CD14-positive monocyte (primary cell): ENCODE results near the gene ZNF524. TPM values are rescaled to one million over a fixed set of nuclear protein-coding genes. Genes with fewer than 3 reads are reported as not detected.
A peak's percentile ranks its signal among the peaks of the same experiment; 100 is the strongest.

Source experiments
- DNase-seq, 3 donors: peaks; one replicate each; pipeline ENCODE4 v3.0.0-alpha.2; 2011 to 2022
- H2AFZ ChIP-seq: 2 replicates; pipeline ENCODE4 v1.6.0; 2012; ENCODE audit warnings: mild to moderate bottlenecking, low read depth, low read length, inconsistent platforms; ENCODE audit not compliant: insufficient read depth, poor library complexity, severe bottlenecking
- H3K27ac ChIP-seq, 2 donors: 1 replicate in 1 of 2; 2 replicates in 1 of 2; pipeline ENCODE4 v1.5.1; 2012 to 2013; ENCODE audit warnings: low read length in 2 of 2, control low read depth in 1 of 2, inconsistent platforms in 1 of 2, low read depth in 1 of 2, mild to moderate bottlenecking in 1 of 2
- H3K27me3 ChIP-seq, 2 donors: one replicate each; pipeline versions ENCODE4 v1.6.0 to v1.6.1; 2011 to 2013; ENCODE audit warnings: low read length in 2 of 2; ENCODE audit not compliant: control insufficient read depth in 2 of 2, insufficient read depth in 2 of 2
- H3K36me3 ChIP-seq, 2 donors: replicated peaks in 1 of 2; 1 replicate in 1 of 2; 2 replicates in 1 of 2; pipeline versions ENCODE4 v1.5.1 to v1.6.1; 2012 to 2013; ENCODE audit warnings: low read length in 2 of 2, control low read depth in 1 of 2, inconsistent platforms in 1 of 2, mild to moderate bottlenecking in 1 of 2; ENCODE audit not compliant: insufficient read depth in 2 of 2, control insufficient read depth in 1 of 2
- H3K4me1 ChIP-seq, 2 donors: 1 replicate in 1 of 2; 2 replicates in 1 of 2; pipeline versions ENCODE4 v1.5.1 to v1.6.1; 2012 to 2013; ENCODE audit warnings: low read length in 2 of 2, control low read depth in 1 of 2, inconsistent platforms in 1 of 2, mild to moderate bottlenecking in 1 of 2, moderate library complexity in 1 of 2; ENCODE audit not compliant: insufficient read depth in 2 of 2, control insufficient read depth in 1 of 2
- H3K4me2 ChIP-seq: replicated peaks from 2 replicates; pipeline ENCODE3; 2012; ENCODE audit warnings: low read length, moderate library complexity, mild to moderate bottlenecking; ENCODE audit not compliant: poor library complexity, severe bottlenecking; ENCODE audit errors: extremely low read depth
- H3K4me3 ChIP-seq, 3 experiments: fragments of 200-600 bp in 1 of 3; sonication (generic) in 1 of 3; replicated peaks in 1 of 3; 1 replicate in 2 of 3; 2 replicates in 1 of 3; pipeline ENCODE4 v1.5.1; 2011 to 2013; ENCODE audit warnings: low read length in 3 of 3, mild to moderate bottlenecking in 3 of 3, control low read depth in 2 of 3, low read depth in 2 of 3, inconsistent platforms in 1 of 3, moderate library complexity in 1 of 3
- H3K79me2 ChIP-seq: 2 replicates; pipeline ENCODE4 v1.6.0; 2012; ENCODE audit warnings: mild to moderate bottlenecking, control low read depth, inconsistent platforms, low read length, moderate library complexity; ENCODE audit not compliant: insufficient read depth
- H3K9ac ChIP-seq: 2 replicates; pipeline ENCODE4 v1.6.0; 2017; ENCODE audit warnings: low read length, mild to moderate bottlenecking; ENCODE audit not compliant: insufficient read depth, poor library complexity, severe bottlenecking
- H3K9me3 ChIP-seq, 2 donors: replicated peaks in 1 of 2; 1 replicate in 1 of 2; 2 replicates in 1 of 2; pipeline versions ENCODE4 v1.5.1 to v1.6.1; 2012 to 2013; ENCODE audit warnings: low read length in 2 of 2, control low read depth in 1 of 2; ENCODE audit not compliant: control insufficient read depth in 1 of 2, insufficient read depth in 1 of 2
- H4K20me1 ChIP-seq: 2 replicates; pipeline ENCODE4 v1.6.0; 2012; ENCODE audit warnings: mild to moderate bottlenecking, low read length, control low read depth, moderate library complexity; ENCODE audit not compliant: insufficient read depth
- H3K27ac Mint-ChIP-seq, 7 donors: one replicate each; pipeline ENCODE4 v1.8.0; 2020; ENCODE audit warnings: mild to moderate bottlenecking in 7 of 7, mixed read lengths in 7 of 7, moderate library complexity in 6 of 7, inconsistent platforms in 2 of 7
- H3K27me3 Mint-ChIP-seq, 3 donors: one replicate each; pipeline ENCODE4 v1.8.0; 2021 to 2022; ENCODE audit warnings: low read depth in 3 of 3, mild to moderate bottlenecking in 3 of 3, mixed read lengths in 3 of 3, moderate library complexity in 3 of 3, inconsistent platforms in 1 of 3
- H3K36me3 Mint-ChIP-seq, 2 donors: one replicate each; pipeline ENCODE4 v1.8.0; 2020; ENCODE audit warnings: mixed read lengths in 2 of 2, inconsistent platforms in 1 of 2, mild to moderate bottlenecking in 1 of 2
- H3K4me1 Mint-ChIP-seq: one replicate; pipeline ENCODE4 v1.8.0; 2020; ENCODE audit warnings: mild to moderate bottlenecking, mixed read lengths
- H3K4me3 Mint-ChIP-seq, 2 donors: one replicate each; pipeline ENCODE4 v1.8.0; 2020; ENCODE audit warnings: mild to moderate bottlenecking in 2 of 2, mixed read lengths in 2 of 2, moderate library complexity in 1 of 2
- H3K9me3 Mint-ChIP-seq, 7 donors: one replicate each; pipeline ENCODE4 v1.8.0; 2020 to 2022; ENCODE audit warnings: mixed read lengths in 7 of 7, mild to moderate bottlenecking in 6 of 7, moderate library complexity in 6 of 7, inconsistent platforms in 2 of 7
- CTCF ChIP-seq: fragments of 200-600 bp; IDR thresholded peaks from one replicate; pipeline ENCODE4 v1.8.0; 2022; ENCODE audit warnings: antibody characterized with exemption, mild to moderate bottlenecking
- WGBS: methylation state at CpG from one replicate; pipeline ENCODE4 v1.1.5; 2013; ENCODE audit warnings: missing lambda C conversion rate; ENCODE audit not compliant: insufficient coverage; 5-methylcytosine and 5-hydroxymethylcytosine counted together
- intact Hi-C, 2 donors: fragments of 100-400 bp; cut with micrococcal nuclease; formaldehyde crosslinking; loops; one replicate each; pipeline versions ENCODE4 v1.15.0 to v1.15.1; 2023
- polyA plus RNA-seq, 3 donors: library from polyadenylated mRNA; depleted of rRNA in 1 of 3; unstranded in 2 of 3; stranded (reverse) in 1 of 3; fragments of 300-500 nt in 2 of 3; fragments of >200 nt in 1 of 3; fragmentation: Illumina TruSeq in 2 of 3; gene quantifications; 1 replicate in 2 of 3; 2 replicates in 1 of 3; pipeline ENCODE4 v1.2.3, GENCODE V29; 2012 to 2021

The ZNF524 gene
- polyA plus RNA-seq, 3 donors: 27.9 to 45.7 (median 41.8) TPM

DNA sequence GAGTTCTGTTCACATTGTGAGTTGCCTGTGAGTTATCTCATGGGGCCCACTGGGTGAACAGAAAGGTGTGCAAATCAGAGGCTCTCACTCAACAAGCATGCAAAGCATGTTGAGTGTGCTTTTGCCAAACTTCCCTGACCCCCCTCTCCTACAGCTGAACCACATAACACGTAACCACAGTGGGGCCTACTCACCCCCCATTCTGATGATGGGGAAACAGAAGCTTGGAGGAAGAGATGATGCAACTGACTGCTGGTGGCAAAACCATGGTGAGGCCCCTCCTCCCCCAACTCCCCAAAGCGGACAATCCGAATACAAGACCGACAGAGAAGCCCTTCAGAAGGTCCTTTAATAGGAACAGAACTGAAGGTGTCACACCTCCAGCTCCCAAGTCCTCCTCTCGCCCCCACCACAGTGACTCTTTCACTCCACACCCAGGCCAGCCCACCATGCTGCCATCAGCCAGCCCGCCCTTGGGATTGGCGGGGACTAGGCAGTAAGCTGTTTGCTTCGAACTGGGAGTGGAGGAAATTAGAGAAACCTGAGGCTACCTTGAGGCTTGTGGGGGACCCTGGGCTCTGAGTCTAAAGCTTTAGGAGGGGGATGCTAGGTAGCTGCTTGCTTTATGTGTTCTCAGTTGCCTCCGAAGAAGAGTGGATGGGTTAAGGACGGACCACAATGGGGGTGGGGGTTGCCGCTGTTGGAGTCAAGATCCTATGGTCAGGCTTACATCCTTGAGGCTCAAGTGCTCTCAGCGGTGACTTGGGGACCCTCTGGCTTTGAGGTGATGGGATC, 20.5 kb downstream of the ZNF524 start:
- Histone ChIP-seq H3K36me3 (peaks cover 12 to 19% of the 10 kb centered on the region in 2 donors), H3K9ac (no peak overlapping the region), H4K20me1 (no peaks in the 10 kb centered on the region), H3K79me2 (peaks cover 27% of the 10 kb centered on the region), H3K4me3 (peak overlapping the region in 1 of 3 experiments; percentile 58), H3K9me3 (no peaks in the 10 kb centered on the region), H3K4me1 (peaks cover 64 to 76% of the 10 kb centered on the region in 2 donors), H2AFZ (peak overlapping the region; percentile 33), H3K27ac (peak overlapping the region; percentile 83 to 84), H3K27me3 (no peaks in the 10 kb centered on the region), H3K4me2 (peak overlapping the region; percentile 71)
- no peak for TF ChIP-seq CTCF
- Mint-ChIP-seq H3K4me3 (peak overlapping the region; percentile 62 to 76), H3K36me3 (peaks cover 19 to 34% of the 10 kb centered on the region in 2 donors), H3K9me3 (peaks cover 0 to 4% (median 0%) of the 10 kb centered on the region in 7 donors), H3K27me3 (peaks cover 0 to 8% (median 1%) of the 10 kb centered on the region in 3 donors), H3K27ac (peak overlapping the region; percentile 89 to 97 (median 93)), H3K4me1 (peaks cover 62% of the 10 kb centered on the region)
- peak; percentile 87 to 94 (median 88) for DNase-seq
- intact Hi-C loops: loop anchor here (2.0 to 5.0 kb wide), 2 partner anchors 14 to 33 kb away; no protein-coding TSS in a partner anchor
- 55% methylated on average over 9 of the region's 12 CpGs for WGBS

DNA sequence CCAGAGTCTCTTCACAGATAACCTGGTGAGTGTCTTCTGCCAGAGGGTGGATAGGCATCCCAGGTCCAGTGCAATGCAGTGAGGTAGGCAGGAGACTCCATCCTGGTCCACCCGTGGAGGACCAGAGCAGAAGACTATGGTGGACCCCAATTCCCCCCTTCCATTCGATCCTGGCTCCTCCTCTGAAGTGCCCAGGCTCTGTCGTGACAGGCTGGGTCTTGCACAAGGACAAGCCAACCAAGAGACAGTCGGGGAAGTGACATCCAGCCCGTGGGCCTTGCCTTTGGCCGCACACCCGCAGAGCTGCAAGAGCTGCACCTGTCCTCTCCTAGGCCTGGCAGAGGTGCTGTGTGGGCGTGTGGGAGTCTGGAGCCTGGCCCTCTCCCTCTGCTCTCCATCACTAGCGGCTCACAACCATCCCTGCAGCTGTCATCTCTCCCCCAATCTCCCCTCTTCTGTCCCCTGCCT, 21.2 kb downstream of the ZNF524 start:
- Histone ChIP-seq H3K27ac (peak overlapping the region; percentile 83 to 84), H3K79me2 (peaks cover 22% of the 10 kb centered on the region), H4K20me1 (no peaks in the 10 kb centered on the region), H3K4me1 (peaks cover 64 to 76% of the 10 kb centered on the region in 2 donors), H3K36me3 (peaks cover 10 to 13% of the 10 kb centered on the region in 2 donors), H3K27me3 (no peaks in the 10 kb centered on the region), H2AFZ (no peak overlapping the region), H3K4me3 (peak overlapping the region in 1 of 3 experiments; percentile 58), H3K4me2 (peak overlapping the region; percentile 71), H3K9ac (no peak overlapping the region), H3K9me3 (no peaks in the 10 kb centered on the region)
- WGBS: 44% methylated on average over 8 of the region's 9 CpGs
- H3K27ac Mint-ChIP-seq: peak overlapping the region; percentile 89 to 97 (median 93)
- intact Hi-C loops: loop anchor here (2.0 to 5.0 kb wide), 2 partner anchors 14 to 34 kb away; no protein-coding TSS in a partner anchor
- no peak for TF ChIP-seq CTCF
- H3K9me3 Mint-ChIP-seq: peaks cover 0 to 4% (median 0%) of the 10 kb centered on the region in 7 donors
- H3K4me3 Mint-ChIP-seq: peak overlapping the region in 1 of 2 donors; percentile 76
- H3K27me3 Mint-ChIP-seq: peaks cover 0 to 8% (median 1%) of the 10 kb centered on the region in 3 donors
- peaks cover 19 to 30% of the 10 kb centered on the region in 2 donors for H3K36me3 Mint-ChIP-seq
- peaks cover 62% of the 10 kb centered on the region for H3K4me1 Mint-ChIP-seq
- DNase-seq: no peak
